ENCODE data around the gene ALPG. TPM values are rescaled to one million over a fixed set of nuclear protein-coding genes. Genes with fewer than 3 reads are reported as not detected.

ALPG gene
- total RNA-seq, 1 experiment from 2014 or later, result 0.10 TPM

DNA sequence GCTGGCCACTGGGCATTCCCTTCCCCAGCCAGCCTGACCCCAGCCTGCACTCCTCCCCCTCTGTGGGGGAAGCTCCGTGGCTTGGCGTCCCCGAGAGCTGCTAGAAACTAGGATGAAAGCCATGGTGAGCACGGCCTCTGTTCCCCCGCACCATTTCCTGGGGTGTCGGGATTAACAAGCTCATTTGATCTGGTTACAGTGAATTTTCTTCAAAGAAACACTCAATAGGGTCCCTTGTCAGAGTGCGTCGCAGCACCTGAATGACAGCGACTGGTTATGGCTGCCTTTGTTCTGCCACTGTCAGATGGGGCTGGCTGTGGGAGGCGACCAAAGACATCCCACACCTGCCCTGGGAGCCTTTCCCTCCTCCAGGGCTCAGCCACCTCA, 41.7 kb downstream of the ALPG start:
- CTCF ChIA-PET, result no interaction called here
- intact Hi-C loops (cut with micrococcal nuclease), result no loop called here
- H3K9me3 ChIP-seq (ENCODE audit: control insufficient read depth in 1 of 2, insufficient read depth in 1 of 2, low read depth in 1 of 2, low read length in 2 of 2), result no peaks in the 10 kb centered on the region

More for the DNA sequence above, 41.7 kb downstream of the ALPG start:
- Histone ChIP-seq H3K36me3 (ENCODE audit: control insufficient read depth in 1 of 2, insufficient read depth in 2 of 2, low read length in 2 of 2) (no peaks in the 10 kb centered on the region), H3K9me2 (ENCODE audit: insufficient read depth) (no peaks in the 10 kb centered on the region), H3K79me2 (ENCODE audit: insufficient read depth, low read length) (no peaks in the 10 kb centered on the region), H3K4me1 (ENCODE audit: control insufficient read depth in 1 of 2, insufficient read depth in 2 of 2, low read length in 2 of 2) (peaks cover 0 to 10% of the 10 kb centered on the region in 2 experiments; a peak in 2 of 4 replicates), H3K27me3 (ENCODE audit: insufficient read depth, low read length) (no peaks in the 10 kb centered on the region), H3K9ac (ENCODE audit: low read length) (no peak overlapping the region), H3K4me3 (replicated peaks in 1 of 2; ENCODE audit: low read depth in 1 of 2, low read length in 2 of 2) (no peak overlapping the region), H2AFZ (ENCODE audit: low read depth, low read length, poor library complexity, severe bottlenecking) (no peak overlapping the region), H3K4me2 (ENCODE audit: low read length) (no peak overlapping the region), H4K20me1 (ENCODE audit: insufficient read depth) (no peaks in the 10 kb centered on the region), H3K27ac (ENCODE audit: low read depth, low read length) (no peak overlapping the region)
- ChIA-PET RAD21 (ENCODE audit: low non-redundant PET in 1 of 2, low total read pairs in 2 of 2, uncharacterized antibody in 2 of 2, unreplicated experiment in 2 of 2) (no interaction called here), POLR2A (no interaction called here)
- no peak for DNase-seq (ENCODE audit: low read depth, low spot score)
- BruUV-seq (replicated peaks), result no TSS peak
- TF ChIP-seq POLR2A (IDR thresholded peaks at IDR 0.05; ENCODE audit: borderline replicate concordance, extremely low read depth, insufficient read depth, insufficient read length) (no peak), ZFX (IDR thresholded peaks at IDR 0.05) (no peak), POLR2AphosphoS5 (IDR thresholded peaks at IDR 0.05; ENCODE audit: low read depth, low read length) (no peak), SP1 (IDR thresholded peaks at IDR 0.05; ENCODE audit: low read depth) (no peak), TCF7L2 (IDR thresholded peaks at IDR 0.05; ENCODE audit: borderline replicate concordance, extremely low read depth, insufficient read depth, insufficient read length) (no peak), ZNF274 (IDR thresholded peaks at IDR 0.05; ENCODE audit: low read depth, low read length) (no peak)
- TF ChIP-seq, protein P1, sequence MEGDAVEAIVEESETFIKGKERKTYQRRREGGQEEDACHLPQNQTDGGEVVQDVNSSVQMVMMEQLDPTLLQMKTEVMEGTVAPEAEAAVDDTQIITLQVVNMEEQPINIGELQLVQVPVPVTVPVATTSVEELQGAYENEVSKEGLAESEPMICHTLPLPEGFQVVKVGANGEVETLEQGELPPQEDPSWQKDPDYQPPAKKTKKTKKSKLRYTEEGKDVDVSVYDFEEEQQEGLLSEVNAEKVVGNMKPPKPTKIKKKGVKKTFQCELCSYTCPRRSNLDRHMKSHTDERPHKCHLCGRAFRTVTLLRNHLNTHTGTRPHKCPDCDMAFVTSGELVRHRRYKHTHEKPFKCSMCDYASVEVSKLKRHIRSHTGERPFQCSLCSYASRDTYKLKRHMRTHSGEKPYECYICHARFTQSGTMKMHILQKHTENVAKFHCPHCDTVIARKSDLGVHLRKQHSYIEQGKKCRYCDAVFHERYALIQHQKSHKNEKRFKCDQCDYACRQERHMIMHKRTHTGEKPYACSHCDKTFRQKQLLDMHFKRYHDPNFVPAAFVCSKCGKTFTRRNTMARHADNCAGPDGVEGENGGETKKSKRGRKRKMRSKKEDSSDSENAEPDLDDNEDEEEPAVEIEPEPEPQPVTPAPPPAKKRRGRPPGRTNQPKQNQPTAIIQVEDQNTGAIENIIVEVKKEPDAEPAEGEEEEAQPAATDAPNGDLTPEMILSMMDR (IDR thresholded peaks at IDR 0.05 in 2 of 3, conservative IDR thresholded peaks at IDR 0.05 in 1 of 3; ENCODE audit: borderline replicate concordance in 1 of 3, insufficient read depth in 1 of 3, low read depth in 2 of 3, low read length in 2 of 3), result no peak
- TF ChIP-seq, protein P2, sequence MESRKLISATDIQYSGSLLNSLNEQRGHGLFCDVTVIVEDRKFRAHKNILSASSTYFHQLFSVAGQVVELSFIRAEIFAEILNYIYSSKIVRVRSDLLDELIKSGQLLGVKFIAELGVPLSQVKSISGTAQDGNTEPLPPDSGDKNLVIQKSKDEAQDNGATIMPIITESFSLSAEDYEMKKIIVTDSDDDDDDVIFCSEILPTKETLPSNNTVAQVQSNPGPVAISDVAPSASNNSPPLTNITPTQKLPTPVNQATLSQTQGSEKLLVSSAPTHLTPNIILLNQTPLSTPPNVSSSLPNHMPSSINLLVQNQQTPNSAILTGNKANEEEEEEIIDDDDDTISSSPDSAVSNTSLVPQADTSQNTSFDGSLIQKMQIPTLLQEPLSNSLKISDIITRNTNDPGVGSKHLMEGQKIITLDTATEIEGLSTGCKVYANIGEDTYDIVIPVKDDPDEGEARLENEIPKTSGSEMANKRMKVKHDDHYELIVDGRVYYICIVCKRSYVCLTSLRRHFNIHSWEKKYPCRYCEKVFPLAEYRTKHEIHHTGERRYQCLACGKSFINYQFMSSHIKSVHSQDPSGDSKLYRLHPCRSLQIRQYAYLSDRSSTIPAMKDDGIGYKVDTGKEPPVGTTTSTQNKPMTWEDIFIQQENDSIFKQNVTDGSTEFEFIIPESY (IDR thresholded peaks at IDR 0.05; ENCODE audit: extremely low read depth, insufficient replicate concordance, low read length), result no peak
- TF ChIP-seq, protein P3, sequence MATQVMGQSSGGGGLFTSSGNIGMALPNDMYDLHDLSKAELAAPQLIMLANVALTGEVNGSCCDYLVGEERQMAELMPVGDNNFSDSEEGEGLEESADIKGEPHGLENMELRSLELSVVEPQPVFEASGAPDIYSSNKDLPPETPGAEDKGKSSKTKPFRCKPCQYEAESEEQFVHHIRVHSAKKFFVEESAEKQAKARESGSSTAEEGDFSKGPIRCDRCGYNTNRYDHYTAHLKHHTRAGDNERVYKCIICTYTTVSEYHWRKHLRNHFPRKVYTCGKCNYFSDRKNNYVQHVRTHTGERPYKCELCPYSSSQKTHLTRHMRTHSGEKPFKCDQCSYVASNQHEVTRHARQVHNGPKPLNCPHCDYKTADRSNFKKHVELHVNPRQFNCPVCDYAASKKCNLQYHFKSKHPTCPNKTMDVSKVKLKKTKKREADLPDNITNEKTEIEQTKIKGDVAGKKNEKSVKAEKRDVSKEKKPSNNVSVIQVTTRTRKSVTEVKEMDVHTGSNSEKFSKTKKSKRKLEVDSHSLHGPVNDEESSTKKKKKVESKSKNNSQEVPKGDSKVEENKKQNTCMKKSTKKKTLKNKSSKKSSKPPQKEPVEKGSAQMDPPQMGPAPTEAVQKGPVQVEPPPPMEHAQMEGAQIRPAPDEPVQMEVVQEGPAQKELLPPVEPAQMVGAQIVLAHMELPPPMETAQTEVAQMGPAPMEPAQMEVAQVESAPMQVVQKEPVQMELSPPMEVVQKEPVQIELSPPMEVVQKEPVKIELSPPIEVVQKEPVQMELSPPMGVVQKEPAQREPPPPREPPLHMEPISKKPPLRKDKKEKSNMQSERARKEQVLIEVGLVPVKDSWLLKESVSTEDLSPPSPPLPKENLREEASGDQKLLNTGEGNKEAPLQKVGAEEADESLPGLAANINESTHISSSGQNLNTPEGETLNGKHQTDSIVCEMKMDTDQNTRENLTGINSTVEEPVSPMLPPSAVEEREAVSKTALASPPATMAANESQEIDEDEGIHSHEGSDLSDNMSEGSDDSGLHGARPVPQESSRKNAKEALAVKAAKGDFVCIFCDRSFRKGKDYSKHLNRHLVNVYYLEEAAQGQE (IDR thresholded peaks at IDR 0.05; ENCODE audit: low read depth), result no peak
- ATAC-seq, result no peak

Measured in HCT116 (cell line).